ENCODE measurements around the gene CTNNBIP1.

GRCh38 chr1:9903801-9904527 lies 6.1 kb downstream of the CTNNBIP1 start:
- TF ChIP-seq CTCF (conservative IDR thresholded peaks at IDR 0.05; ENCODE audit: low read depth, low read length) (no peak), EZH2 (IDR thresholded peaks at IDR 0.05; ENCODE audit: borderline replicate concordance, low read depth, low read length, poor library complexity, severe bottlenecking) (no peak)

Data from A673 (cell line).